Measurements from ENCODE around the gene GOLGA6D.
"Not testable (repeated sequence)": the region's sequence is repeated elsewhere in the genome, so short reads cannot be mapped to it uniquely, and the experiment has no call there.

DNA sequence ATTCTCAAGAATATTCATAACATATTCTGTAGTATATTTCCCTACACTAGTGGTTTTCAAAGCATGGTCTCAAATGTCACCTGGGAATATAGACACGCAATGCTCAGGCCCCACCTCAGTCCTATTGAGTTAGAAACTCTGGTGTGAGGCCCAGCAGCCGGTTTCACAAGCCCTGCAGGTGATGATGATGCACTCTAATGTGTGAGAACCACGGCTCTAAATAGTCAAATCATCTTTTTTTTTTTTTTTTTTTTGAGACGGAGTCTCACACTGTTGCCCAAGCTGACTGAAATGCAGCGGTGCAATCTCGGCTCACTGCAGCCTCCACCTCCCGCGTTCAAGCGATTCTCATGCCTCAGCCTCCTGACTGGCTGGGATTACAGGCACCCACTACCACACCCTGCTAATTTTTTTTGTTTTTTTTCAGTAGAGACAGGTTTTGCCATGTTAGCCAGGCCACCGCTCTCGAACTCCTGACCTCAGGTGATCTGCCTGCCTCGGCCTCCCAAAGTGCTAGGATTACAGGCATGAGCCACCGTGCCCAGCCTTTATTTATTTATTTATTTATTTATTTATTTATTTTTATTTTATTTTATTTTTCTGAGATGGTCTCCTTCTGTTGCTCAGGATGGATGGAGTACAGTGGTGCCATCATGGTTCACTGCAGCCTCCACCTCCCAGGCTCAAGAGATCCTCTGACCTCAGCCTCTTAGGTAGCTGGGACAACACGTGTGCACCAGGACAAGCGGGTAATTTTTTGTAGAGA is 51.2 kb downstream of the GOLGA6D start:
- not testable (repeated sequence) for TF ChIP-seq CTCF, POLR2A (IDR thresholded peaks at IDR 0.05)

All from right lobe of liver (tissue), 4 donors.